Skeletal muscle tissue (tissue), 4 donors: ENCODE data around the gene PARD6B. TPM values are rescaled to one million over a fixed set of nuclear protein-coding genes. Genes with fewer than 3 reads are reported as not detected.
A peak's percentile ranks its signal among the peaks of the same experiment; 100 is the strongest.
"Not testable (repeated sequence)": the region's sequence is repeated elsewhere in the genome, so short reads cannot be mapped to it uniquely, and the experiment has no call there.

Source experiments
- H3K27ac ChIP-seq: one replicate; pipeline ENCODE4 v1.7.0; 2013; ENCODE audit warnings: mild to moderate bottlenecking, low read depth, low read length, inconsistent platforms
- H3K27me3 ChIP-seq, 3 donors: one replicate each; pipeline ENCODE4 v1.7.0; 2013; ENCODE audit warnings: low read length in 3 of 3; ENCODE audit not compliant: control insufficient read depth in 3 of 3, insufficient read depth in 3 of 3
- H3K36me3 ChIP-seq, 3 donors: one replicate each; pipeline ENCODE4 v1.7.0; 2013; ENCODE audit warnings: low read length in 3 of 3; ENCODE audit not compliant: control insufficient read depth in 3 of 3, insufficient read depth in 3 of 3
- H3K4me1 ChIP-seq, 3 donors: one replicate each; pipeline ENCODE4 v1.7.0; 2013; ENCODE audit warnings: low read length in 3 of 3, mild to moderate bottlenecking in 3 of 3; ENCODE audit not compliant: control insufficient read depth in 3 of 3, insufficient read depth in 3 of 3
- H3K4me3 ChIP-seq, 3 donors: one replicate each; pipeline ENCODE4 v1.7.0; 2013; ENCODE audit warnings: low read length in 3 of 3
- H3K9ac ChIP-seq, 3 donors: one replicate each; pipeline ENCODE4 v1.7.0; 2013; ENCODE audit warnings: low read length in 3 of 3, mild to moderate bottlenecking in 3 of 3, moderate library complexity in 2 of 3, low read depth in 1 of 3
- H3K9me3 ChIP-seq, 3 donors: one replicate each; pipeline ENCODE4 v1.7.0; 2013; ENCODE audit warnings: low read length in 3 of 3; ENCODE audit not compliant: control insufficient read depth in 3 of 3
- total RNA-seq: library from RNA; depleted of rRNA; stranded (reverse); fragments of >200 nt; gene quantifications from one replicate; pipeline ENCODE4 v1.2.3, GENCODE V29; 2014
- donor health status: Osteomylitis.

Gene PARD6B
- total RNA-seq, 1 donor from 2014 or later, result 0.52 TPM

- H3K36me3 ChIP-seq, H3K27ac ChIP-seq, H3K4me3 ChIP-seq, H3K27me3 ChIP-seq, H3K9ac ChIP-seq, H3K9me3 ChIP-seq: not testable (repeated sequence)
- H3K4me1 ChIP-seq, result peaks cover 5 to 13% (median 7%) of the 10 kb centered on the region in 3 donors
These were observed 17.0 kb upstream of the PARD6B start for GRCh38 chr20:50714426-50714825.

GRCh38 chr20:50715694-50716093 is 15.7 kb upstream of the PARD6B start:
- no peaks in the 10 kb centered on the region for H3K27me3 ChIP-seq
- H3K4me3 ChIP-seq, result no peak overlapping the region
- H3K9ac ChIP-seq, result no peak overlapping the region
- H3K36me3 ChIP-seq, result no peaks in the 10 kb centered on the region
- peaks cover 5 to 13% (median 7%) of the 10 kb centered on the region in 3 donors for H3K4me1 ChIP-seq
- H3K9me3 ChIP-seq, result no peaks in the 10 kb centered on the region
- no peak overlapping the region for H3K27ac ChIP-seq

GRCh38 chr20:50716518-50716917 is 14.9 kb upstream of the PARD6B start:
- H3K27ac ChIP-seq, result no peak overlapping the region
- no peaks in the 10 kb centered on the region for H3K36me3 ChIP-seq
- no peak overlapping the region for H3K4me3 ChIP-seq
- no peaks in the 10 kb centered on the region for H3K27me3 ChIP-seq
- no peaks in the 10 kb centered on the region for H3K9me3 ChIP-seq
- H3K4me1 ChIP-seq, result peaks cover 5 to 14% (median 7%) of the 10 kb centered on the region in 3 donors
- H3K9ac ChIP-seq, result no peak overlapping the region

GRCh38 chr20:50717312-50717711 is 14.1 kb upstream of the PARD6B start:
- H3K27me3 ChIP-seq, result no peaks in the 10 kb centered on the region
- no peak overlapping the region for H3K4me3 ChIP-seq
- H3K9me3 ChIP-seq, result no peaks in the 10 kb centered on the region
- H3K36me3 ChIP-seq, result no peaks in the 10 kb centered on the region
- H3K27ac ChIP-seq, result no peak overlapping the region
- no peak overlapping the region for H3K9ac ChIP-seq
- peaks cover 11 to 22% (median 11%) of the 10 kb centered on the region in 3 donors for H3K4me1 ChIP-seq

- Histone ChIP-seq H3K27ac (no peak overlapping the region), H3K9ac (no peak overlapping the region), H3K9me3 (no peaks in the 10 kb centered on the region), H3K4me1 (peaks cover 11 to 23% (median 12%) of the 10 kb centered on the region in 3 donors), H3K27me3 (no peaks in the 10 kb centered on the region), H3K4me3 (no peak overlapping the region), H3K36me3 (no peaks in the 10 kb centered on the region)
These were observed 13.2 kb upstream of the PARD6B start for GRCh38 chr20:50717974-50718761.

GRCh38 chr20:50719328-50719727 is 12.1 kb upstream of the PARD6B start:
- no peak overlapping the region for H3K9ac ChIP-seq
- H3K27me3 ChIP-seq, result no peaks in the 10 kb centered on the region
- no peaks in the 10 kb centered on the region for H3K36me3 ChIP-seq
- H3K4me1 ChIP-seq, result peaks cover 9 to 21% (median 11%) of the 10 kb centered on the region in 3 donors
- no peaks in the 10 kb centered on the region for H3K9me3 ChIP-seq
- no peak overlapping the region for H3K27ac ChIP-seq
- H3K4me3 ChIP-seq, result no peak overlapping the region

GRCh38 chr20:50720026-50720425 is 11.4 kb upstream of the PARD6B start:
- H3K4me3 ChIP-seq, result no peak overlapping the region
- H3K4me1 ChIP-seq, result peaks cover 16 to 28% (median 17%) of the 10 kb centered on the region in 3 donors
- no peaks in the 10 kb centered on the region for H3K27me3 ChIP-seq
- H3K27ac ChIP-seq, result no peak overlapping the region
- H3K9me3 ChIP-seq, result no peaks in the 10 kb centered on the region
- no peaks in the 10 kb centered on the region for H3K36me3 ChIP-seq
- H3K9ac ChIP-seq, result no peak overlapping the region

- no peak overlapping the region for H3K4me3 ChIP-seq
- H3K4me1 ChIP-seq, result peaks cover 17 to 32% (median 21%) of the 10 kb centered on the region in 3 donors
- no peaks in the 10 kb centered on the region for H3K36me3 ChIP-seq
- no peaks in the 10 kb centered on the region for H3K27me3 ChIP-seq
- no peaks in the 10 kb centered on the region for H3K9me3 ChIP-seq
- no peak overlapping the region for H3K27ac ChIP-seq
- no peak overlapping the region for H3K9ac ChIP-seq
These were observed 10.8 kb upstream of the PARD6B start for GRCh38 chr20:50720582-50720981.

- Histone ChIP-seq H3K27ac (peak overlapping the region; percentile 25), H3K27me3 (no peaks in the 10 kb centered on the region), H3K9me3 (no peaks in the 10 kb centered on the region), H3K4me3 (no peak overlapping the region), H3K36me3 (no peaks in the 10 kb centered on the region), H3K9ac (no peak overlapping the region), H3K4me1 (peaks cover 17 to 32% (median 21%) of the 10 kb centered on the region in 3 donors)
These were observed 9.5 kb upstream of the PARD6B start for GRCh38 chr20:50721881-50722281.

GRCh38 chr20:50722424-50723155 is 8.8 kb upstream of the PARD6B start:
- H3K27me3 ChIP-seq, result no peaks in the 10 kb centered on the region
- no peak overlapping the region for H3K4me3 ChIP-seq
- H3K36me3 ChIP-seq, result no peaks in the 10 kb centered on the region
- H3K9ac ChIP-seq, result no peak overlapping the region
- peaks cover 17 to 32% (median 21%) of the 10 kb centered on the region in 3 donors for H3K4me1 ChIP-seq
- H3K9me3 ChIP-seq, result no peaks in the 10 kb centered on the region
- peak overlapping the region; percentile 25 for H3K27ac ChIP-seq
